Liver (tissue), 3 donors: Measurements from ENCODE around the gene BCAR3.

Experiments
- ATF3 ChIP-seq: IDR thresholded peaks from 2 replicates; pipeline ENCODE4 v1.6.1; 2016; ENCODE audit warnings: antibody characterized with exemption
- CTCF ChIP-seq: fragments of 150-350 bp; IDR thresholded peaks from 2 replicates; pipeline ENCODE4 v1.5.1; 2017; ENCODE audit warnings: improper control_type of control experiment, low read depth, low read length; ENCODE audit not compliant: missing input control
- GABPA ChIP-seq, 2 donors: IDR thresholded peaks in 1 of 2; conservative IDR thresholded peaks in 1 of 2; 2 replicates each; pipeline ENCODE4 v1.6.1; 2016; ENCODE audit warnings: antibody characterized with exemption in 2 of 2, mild to moderate bottlenecking in 1 of 2, moderate library complexity in 1 of 2
- HNF4A ChIP-seq, 2 donors: conservative IDR thresholded peaks; 2 replicates each; pipeline ENCODE4 v1.6.1; 2016; ENCODE audit warnings: antibody characterized with exemption in 2 of 2, mild to moderate bottlenecking in 2 of 2
- JUND ChIP-seq, 2 donors: IDR thresholded peaks; 2 replicates each; pipeline ENCODE4 v1.6.1; 2016; ENCODE audit warnings: antibody characterized with exemption in 2 of 2
- MAX ChIP-seq: IDR thresholded peaks from 2 replicates; pipeline ENCODE4 v1.6.1; 2016; ENCODE audit warnings: antibody characterized with exemption
- RAD21 ChIP-seq, 2 donors: IDR thresholded peaks; 2 replicates each; pipeline ENCODE4 v1.6.1; 2016; ENCODE audit warnings: antibody characterized with exemption in 2 of 2, mild to moderate bottlenecking in 2 of 2
- SP1 ChIP-seq: IDR thresholded peaks from 2 replicates; pipeline ENCODE4 v1.6.1; 2018; ENCODE audit warnings: antibody characterized with exemption, mild to moderate bottlenecking
- YY1 ChIP-seq: IDR thresholded peaks from 2 replicates; pipeline ENCODE4 v1.6.1; 2016; ENCODE audit warnings: antibody characterized with exemption, mild to moderate bottlenecking
- ZBTB33 ChIP-seq: IDR thresholded peaks from 2 replicates; pipeline ENCODE4 v1.6.1; 2016; ENCODE audit warnings: antibody characterized with exemption
- donor health status: healthy.
- donor health status: healthy.

- TF ChIP-seq YY1 (no peak), CTCF (no peak), ATF3 (no peak), MAX (no peak), SP1 (no peak), RAD21 (IDR thresholded peaks at IDR 0.05) (no peak), GABPA (IDR thresholded peaks at IDR 0.05 in 1 of 2, conservative IDR thresholded peaks at IDR 0.05 in 1 of 2) (no peak), HNF4A (conservative IDR thresholded peaks at IDR 0.05) (no peak), ZBTB33 (no peak), JUND (IDR thresholded peaks at IDR 0.05) (no peak)
These were observed 93.4 kb downstream of the BCAR3 start for GRCh38 chr1:93588206-93588605.
